Mammary epithelial cell (primary cell): ENCODE results near the gene TSPAN9.

ENCODE experiments used
- EZH2 ChIP-seq: IDR thresholded peaks from 2 replicates; pipeline ENCODE4 v1.6.1; 2012; ENCODE audit warnings: low read length, inconsistent platforms, borderline replicate concordance
- TF ChIP-seq, protein P1 (sequence below), 2 donors: IDR thresholded peaks in 1 of 2; conservative IDR thresholded peaks in 1 of 2; 2 replicates each; pipeline ENCODE4 v1.5.1; 2011 to 2012; ENCODE audit warnings: inconsistent platforms in 2 of 2, low read length in 2 of 2, mild to moderate bottlenecking in 2 of 2, control low read depth in 1 of 2, low read depth in 1 of 2; ENCODE audit not compliant: insufficient read depth in 1 of 2; ENCODE audit errors: extremely low read depth in 1 of 2

DNA sequence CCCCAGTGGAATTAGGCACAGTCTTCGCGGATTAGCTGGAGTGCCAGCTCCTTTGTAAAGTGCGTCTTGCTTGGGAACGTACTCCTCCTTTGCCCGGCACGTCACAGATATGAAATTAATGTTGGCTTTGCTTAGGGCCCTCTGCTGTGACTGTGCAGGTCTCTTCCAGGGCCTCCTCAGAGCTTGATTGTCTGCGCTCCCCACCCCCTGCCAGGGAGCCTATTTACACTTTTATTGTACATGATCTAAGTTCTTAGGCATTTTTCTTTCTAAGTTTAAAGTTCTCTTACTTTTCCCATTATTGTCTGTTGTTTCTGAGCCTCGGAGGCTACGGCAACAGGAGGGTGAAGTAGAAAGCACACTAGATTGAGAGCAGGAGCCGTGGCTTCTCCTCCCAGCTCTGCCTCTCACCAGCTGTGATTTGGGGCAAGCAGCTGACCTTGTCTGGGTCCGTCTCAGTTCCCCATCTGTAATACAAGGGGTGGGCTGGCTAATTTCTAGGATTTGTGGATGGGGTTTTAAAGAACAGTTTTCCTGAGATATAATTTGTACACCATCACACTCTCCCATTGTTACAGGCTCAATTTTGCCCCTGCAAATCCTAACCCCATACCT is 81.8 kb downstream of the TSPAN9 start:
- TF ChIP-seq, protein P1, sequence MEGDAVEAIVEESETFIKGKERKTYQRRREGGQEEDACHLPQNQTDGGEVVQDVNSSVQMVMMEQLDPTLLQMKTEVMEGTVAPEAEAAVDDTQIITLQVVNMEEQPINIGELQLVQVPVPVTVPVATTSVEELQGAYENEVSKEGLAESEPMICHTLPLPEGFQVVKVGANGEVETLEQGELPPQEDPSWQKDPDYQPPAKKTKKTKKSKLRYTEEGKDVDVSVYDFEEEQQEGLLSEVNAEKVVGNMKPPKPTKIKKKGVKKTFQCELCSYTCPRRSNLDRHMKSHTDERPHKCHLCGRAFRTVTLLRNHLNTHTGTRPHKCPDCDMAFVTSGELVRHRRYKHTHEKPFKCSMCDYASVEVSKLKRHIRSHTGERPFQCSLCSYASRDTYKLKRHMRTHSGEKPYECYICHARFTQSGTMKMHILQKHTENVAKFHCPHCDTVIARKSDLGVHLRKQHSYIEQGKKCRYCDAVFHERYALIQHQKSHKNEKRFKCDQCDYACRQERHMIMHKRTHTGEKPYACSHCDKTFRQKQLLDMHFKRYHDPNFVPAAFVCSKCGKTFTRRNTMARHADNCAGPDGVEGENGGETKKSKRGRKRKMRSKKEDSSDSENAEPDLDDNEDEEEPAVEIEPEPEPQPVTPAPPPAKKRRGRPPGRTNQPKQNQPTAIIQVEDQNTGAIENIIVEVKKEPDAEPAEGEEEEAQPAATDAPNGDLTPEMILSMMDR (conservative IDR thresholded peaks at IDR 0.05 in 1 of 2, IDR thresholded peaks at IDR 0.05 in 1 of 2; ENCODE audit: extremely low read depth in 1 of 2, insufficient read depth in 1 of 2, low read depth in 1 of 2, low read length in 2 of 2): no peak
- TF ChIP-seq EZH2: no peak
